HG03064 (cell line): ENCODE measurements around the gene KLHDC7B.

Experiments used
- ATAC-seq: cut with Tn5 transposase; IDR thresholded peaks from one replicate; pipeline ENCODE4 v1.9.1; 2021; ENCODE audit warnings: low read depth; ENCODE audit not compliant: unreplicated experiment

Gene KLHDC7B

GRCh38 chr22:50545522-50546325, at the start of gene KLHDC7B:
KLHDC7B (plus strand) TSS chr22:50545899; CDS start chr22:50546244, 345 bp downstream.
- no peak for ATAC-seq

GRCh38 chr22:50497093-50497492, 48.6 kb upstream of the KLHDC7B start:
- no peak for ATAC-seq

GRCh38 chr22:50498322-50498890, 47.3 kb upstream of the KLHDC7B start:
- ATAC-seq = no peak

GRCh38 chr22:50500452-50500851, 45.2 kb upstream of the KLHDC7B start:
- no peak for ATAC-seq

- no peak for ATAC-seq
Observed at GRCh38 chr22:50502096-50502495, 43.6 kb upstream of the KLHDC7B start.

GRCh38 chr22:50502628-50503474, 42.8 kb upstream of the KLHDC7B start:
- no peak for ATAC-seq

GRCh38 chr22:50503475-50504145, 42.1 kb upstream of the KLHDC7B start:
- no peak for ATAC-seq

GRCh38 chr22:50504369-50505211, 41.1 kb upstream of the KLHDC7B start:
- ATAC-seq = no peak

GRCh38 chr22:50505276-50505775, 40.4 kb upstream of the KLHDC7B start:
- no peak for ATAC-seq

- ATAC-seq = no peak
Observed at GRCh38 chr22:50505776-50506610, 39.7 kb upstream of the KLHDC7B start.

- no peak for ATAC-seq
Observed at GRCh38 chr22:50506611-50507420, 38.9 kb upstream of the KLHDC7B start.

- ATAC-seq = no peak
Observed at GRCh38 chr22:50507421-50507990, 38.2 kb upstream of the KLHDC7B start, which contains the start of gene LMF2. LMF2 (minus strand) TSS chr22:50507702; CDS start chr22:50507675, 27 bp downstream.

GRCh38 chr22:50507991-50508884, 37.5 kb upstream of the KLHDC7B start, which contains the start of gene NCAPH2:
NCAPH2 (plus strand) TSS chr22:50508224; CDS start chr22:50508338, 114 bp downstream.
- no peak for ATAC-seq

- ATAC-seq = no peak
Observed at GRCh38 chr22:50508897-50509296, 36.8 kb upstream of the KLHDC7B start.

GRCh38 chr22:50513175-50513574, 32.5 kb upstream of the KLHDC7B start:
- ATAC-seq = no peak

- ATAC-seq = no peak
Observed at GRCh38 chr22:50516068-50516467, 29.6 kb upstream of the KLHDC7B start.
